Hepatocyte (in vitro differentiated cells): ENCODE data around the gene TM7SF2. TPM values are rescaled to one million over a fixed set of nuclear protein-coding genes. Genes with fewer than 3 reads are reported as not detected.

ENCODE experiments used
- DNase-seq: peaks from one replicate; pipeline ENCODE4 v3.0.0-alpha.2; 2016; ENCODE audit warnings: low spot score
- H2AFZ ChIP-seq: fragments of 200-600 bp; sonication (generic); 2 replicates; pipeline ENCODE4 v1.6.0; 2016; ENCODE audit warnings: antibody characterized with exemption, mild to moderate bottlenecking
- H3K27ac ChIP-seq: fragments of 200-600 bp; sonication (generic); 2 replicates; pipeline ENCODE4 v1.5.1; 2016; ENCODE audit warnings: mild to moderate bottlenecking
- H3K27me3 ChIP-seq: fragments of 200-600 bp; sonication (generic); 2 replicates; pipeline ENCODE4 v1.6.1; 2016
- H3K36me3 ChIP-seq: fragments of 200-600 bp; sonication (generic); replicated peaks from 2 replicates; pipeline ENCODE4 v1.5.1; 2016; ENCODE audit warnings: low read depth; ENCODE audit not compliant: insufficient read depth
- H3K4me1 ChIP-seq: fragments of 200-600 bp; sonication (generic); 2 replicates; pipeline ENCODE4 v1.5.1; 2016; ENCODE audit warnings: mild to moderate bottlenecking, moderate library complexity; ENCODE audit not compliant: insufficient read depth
- H3K4me2 ChIP-seq: fragments of 200-600 bp; sonication (generic); 2 replicates; pipeline ENCODE4 v1.6.0; 2016
- H3K4me3 ChIP-seq: fragments of 200-600 bp; sonication (generic); 2 replicates; pipeline ENCODE4 v1.5.1; 2016; ENCODE audit warnings: mild to moderate bottlenecking
- H3K79me2 ChIP-seq: fragments of 200-600 bp; sonication (generic); 2 replicates; pipeline ENCODE4 v1.6.0; 2017; ENCODE audit warnings: mild to moderate bottlenecking
- H3K9me2 ChIP-seq: fragments of 200-600 bp; sonication (generic); replicated peaks from 2 replicates; pipeline ENCODE4 v1.6.0; 2017; ENCODE audit warnings: mild to moderate bottlenecking; ENCODE audit not compliant: insufficient read depth
- H3K9me3 ChIP-seq: fragments of 200-600 bp; sonication (generic); 2 replicates; pipeline ENCODE4 v1.5.1; 2016; ENCODE audit warnings: low read depth, mild to moderate bottlenecking
- H4K20me1 ChIP-seq: fragments of 200-600 bp; sonication (generic); 2 replicates; pipeline ENCODE4 v1.6.0; 2016; ENCODE audit warnings: mild to moderate bottlenecking; ENCODE audit not compliant: insufficient read depth, poor library complexity, severe bottlenecking
- CTCF ChIP-seq: fragments of 200-600 bp; sonication (generic); IDR thresholded peaks from 2 replicates; pipeline ENCODE4 v1.5.1; 2016; ENCODE audit warnings: antibody characterized with exemption, mild to moderate bottlenecking; ENCODE audit not compliant: poor library complexity
- EZH2 ChIP-seq: fragments of 200-600 bp; sonication (generic); IDR thresholded peaks from 2 replicates; pipeline ENCODE4 v1.6.1; 2016; ENCODE audit warnings: antibody characterized with exemption, mild to moderate bottlenecking, borderline replicate concordance
- EZH2phosphoT487 ChIP-seq: fragments of 200-600 bp; sonication (generic); IDR thresholded peaks from one replicate; pipeline ENCODE4 v1.6.1; 2018; ENCODE audit warnings: antibody characterized with exemption, mild to moderate bottlenecking, low read depth, moderate library complexity; ENCODE audit not compliant: unreplicated experiment, severe bottlenecking
- WGBS: methylation state at CpG from one replicate; pipeline ENCODE4 v1.1.6; 2016; ENCODE audit warnings: low lambda C conversion rate; ENCODE audit errors: missing lambda C conversion rate; 5-methylcytosine and 5-hydroxymethylcytosine counted together
- polyA plus RNA-seq: library from polyadenylated mRNA; unstranded; fragments of >200 nt; fragmentation: Nextera tagmentation; extraction: Ambion mirVana; gene quantifications from 2 replicates; pipeline ENCODE4 v1.2.1, GENCODE V29; 2016
- total RNA-seq: library from RNA; depleted of rRNA; stranded (reverse); fragments of >200 nt; gene quantifications from 2 replicates; pipeline ENCODE4 v1.2.3, GENCODE V29; 2014

TM7SF2 gene
- total and polyA plus RNA-seq, 2 experiments from 2014 or later: 133 to 209 TPM

- Histone ChIP-seq H3K4me2 (no peak overlapping the region), H3K27me3 (no peaks in the 10 kb centered on the region), H3K79me2 (peaks cover 27% of the 10 kb centered on the region), H2AFZ (no peak overlapping the region), H3K9me2 (no peaks in the 10 kb centered on the region), H4K20me1 (no peaks in the 10 kb centered on the region), H3K4me1 (peaks cover 9% of the 10 kb centered on the region), H3K4me3 (no peak overlapping the region), H3K9me3 (no peaks in the 10 kb centered on the region), H3K27ac (no peak overlapping the region), H3K36me3 (no peaks in the 10 kb centered on the region)
- 96% methylated on average over 11 of the region's 11 CpGs for WGBS
- DNase-seq: no peak
- no peak for TF ChIP-seq EZH2phosphoT487
- no peak for TF ChIP-seq EZH2
- TF ChIP-seq CTCF: no peak
These were observed 24.5 kb upstream of the TM7SF2 start for GRCh38 chr11:65087216-65087615.

- no peaks in the 10 kb centered on the region for H3K9me3 ChIP-seq
- H3K79me2 ChIP-seq: peaks cover 23% of the 10 kb centered on the region
- H3K4me2 ChIP-seq: no peak overlapping the region
- H3K36me3 ChIP-seq: no peaks in the 10 kb centered on the region
- DNase-seq: no peak
- H3K4me1 ChIP-seq: peaks cover 9% of the 10 kb centered on the region
- no peak overlapping the region for H2AFZ ChIP-seq
- H3K4me3 ChIP-seq: no peak overlapping the region
- no peaks in the 10 kb centered on the region for H4K20me1 ChIP-seq
- no peaks in the 10 kb centered on the region for H3K9me2 ChIP-seq
- no peak overlapping the region for H3K27ac ChIP-seq
- TF ChIP-seq EZH2phosphoT487 (no peak), CTCF (no peak), EZH2 (no peak)
- 97% methylated on average over 13 of the region's 15 CpGs for WGBS
- H3K27me3 ChIP-seq: no peaks in the 10 kb centered on the region
These were observed 23.8 kb upstream of the TM7SF2 start for GRCh38 chr11:65087827-65088226.

GRCh38 chr11:65089621-65090020 is 22.1 kb upstream of the TM7SF2 start:
- H3K36me3 ChIP-seq: no peaks in the 10 kb centered on the region
- H3K27ac ChIP-seq: no peak overlapping the region
- no peaks in the 10 kb centered on the region for H3K9me3 ChIP-seq
- no peaks in the 10 kb centered on the region for H4K20me1 ChIP-seq
- TF ChIP-seq CTCF (no peak), EZH2 (no peak), EZH2phosphoT487 (no peak)
- H3K79me2 ChIP-seq: peaks cover 14% of the 10 kb centered on the region
- H3K4me2 ChIP-seq: no peak overlapping the region
- DNase-seq: no peak
- no peak overlapping the region for H2AFZ ChIP-seq
- no peaks in the 10 kb centered on the region for H3K9me2 ChIP-seq
- 93% methylated on average over 4 of the region's 4 CpGs for WGBS
- H3K27me3 ChIP-seq: no peaks in the 10 kb centered on the region
- peaks cover 9% of the 10 kb centered on the region for H3K4me1 ChIP-seq
- no peak overlapping the region for H3K4me3 ChIP-seq

GRCh38 chr11:65090628-65091027 is 21.0 kb upstream of the TM7SF2 start:
- 94% methylated on average over 4 of the region's 4 CpGs for WGBS

More at GRCh38 chr11:65090628-65091027, 21.0 kb upstream of the TM7SF2 start:
- no peaks in the 10 kb centered on the region for H3K9me2 ChIP-seq
- no peaks in the 10 kb centered on the region for H3K27me3 ChIP-seq
- no peaks in the 10 kb centered on the region for H3K9me3 ChIP-seq
- peaks cover 1% of the 10 kb centered on the region for H3K4me1 ChIP-seq
- no peak for DNase-seq
- no peak overlapping the region for H3K4me3 ChIP-seq
- TF ChIP-seq EZH2: no peak
- TF ChIP-seq EZH2phosphoT487: no peak
- TF ChIP-seq CTCF: no peak
- no peak overlapping the region for H2AFZ ChIP-seq
- peaks cover 4% of the 10 kb centered on the region for H3K79me2 ChIP-seq
- H3K27ac ChIP-seq: no peak overlapping the region
- H3K4me2 ChIP-seq: no peak overlapping the region
- no peaks in the 10 kb centered on the region for H4K20me1 ChIP-seq
- no peaks in the 10 kb centered on the region for H3K36me3 ChIP-seq
